SK-N-SH (cell line): ENCODE measurements around the gene TTC27. TPM values are rescaled to one million over a fixed set of nuclear protein-coding genes. Genes with fewer than 3 reads are reported as not detected.

ENCODE experiments used
- CTCF ChIA-PET: fragments of 300-600, 350-600 bp; formaldehyde crosslinking; extraction: SDS; loops from one replicate; lab custom pipeline; 2021; lab: Yijun Ruan, JAX
- POLR2A ChIA-PET: fragments of 350-600 bp; sonication (Branson Sonifier 250); formaldehyde crosslinking; extraction: SDS; loops from one replicate; lab custom pipeline; 2020; ENCODE audit warnings: antibody characterized with exemption, inconsistent platforms; lab: Yijun Ruan, JAX
- DNase-seq: peaks from one replicate; pipeline ENCODE4 v3.0.0; 2012
- H2AFZ ChIP-seq: fragments of 200-600 bp; sonication (generic); 2 replicates; pipeline ENCODE4 v1.8.1; 2016; ENCODE audit warnings: antibody characterized with exemption, mild to moderate bottlenecking, low read depth
- H3F3A ChIP-seq: fragments of 200-600 bp; sonication (generic); replicated peaks from 2 replicates; pipeline ENCODE3; 2016; ENCODE audit warnings: antibody characterized with exemption, mild to moderate bottlenecking; ENCODE audit not compliant: insufficient read depth
- H3K27ac ChIP-seq, 2 experiments: fragments of 200-500 bp in 1 of 2; fragments of 200-600 bp in 1 of 2; sonication (Bioruptor generic) in 1 of 2; sonication (generic), shearing (Covaris generic) in 1 of 2; 2 replicates each; pipeline versions ENCODE4 v1.5.1 to v1.6.1; 2014 to 2016; ENCODE audit warnings: low read depth in 2 of 2, inconsistent platforms in 1 of 2, low read length in 1 of 2, mild to moderate bottlenecking in 1 of 2, mixed read lengths in 1 of 2
- H3K27me3 ChIP-seq: fragments of 200-600 bp; sonication (generic), shearing (Covaris generic); 2 replicates; pipeline ENCODE4 v1.6.1; 2016; ENCODE audit warnings: mixed run types; ENCODE audit not compliant: insufficient read depth
- H3K36me3 ChIP-seq, 2 experiments: fragments of 200-500 bp in 1 of 2; fragments of 200-600 bp in 1 of 2; sonication (Bioruptor generic) in 1 of 2; sonication (generic) in 1 of 2; replicated peaks in 1 of 2; 2 replicates each; pipeline versions ENCODE3 to v1.5.1; 2014 to 2016; ENCODE audit warnings: low read length in 1 of 2, mild to moderate bottlenecking in 1 of 2; ENCODE audit not compliant: insufficient read depth in 2 of 2, control insufficient read depth in 1 of 2
- H3K4me1 ChIP-seq, 2 experiments: fragments of 200-500 bp in 1 of 2; fragments of 200-600 bp in 1 of 2; sonication (Bioruptor generic) in 1 of 2; sonication (generic), shearing (Covaris generic) in 1 of 2; 2 replicates each; pipeline versions ENCODE4 v1.5.1 to v1.6.1; 2014 to 2016; ENCODE audit warnings: low read depth in 1 of 2, low read length in 1 of 2, mixed run types in 1 of 2; ENCODE audit not compliant: insufficient read depth in 2 of 2, control insufficient read depth in 1 of 2
- H3K4me2 ChIP-seq: fragments of 200-600 bp; sonication (generic), shearing (Covaris generic); 2 replicates; pipeline ENCODE4 v1.6.1; 2017; ENCODE audit warnings: mixed run types
- H3K4me3 ChIP-seq, 2 experiments: fragments of 200-500 bp in 1 of 2; fragments of 200-600 bp in 1 of 2; sonication (Bioruptor generic) in 1 of 2; sonication (generic), shearing (Covaris generic) in 1 of 2; 2 replicates each; pipeline versions ENCODE4 v1.5.1 to v1.8.1; 2014 to 2016; ENCODE audit warnings: low read depth in 2 of 2, inconsistent platforms in 1 of 2, low read length in 1 of 2, mild to moderate bottlenecking in 1 of 2, mixed read lengths in 1 of 2, moderate library complexity in 1 of 2
- H3K79me2 ChIP-seq: fragments of 200-600 bp; sonication (generic); 2 replicates; pipeline ENCODE4 v1.8.1; 2017; ENCODE audit warnings: mild to moderate bottlenecking; ENCODE audit not compliant: insufficient read depth
- H3K9ac ChIP-seq: fragments of 200-600 bp; sonication (generic); 2 replicates; pipeline ENCODE4 v1.6.1; 2017; ENCODE audit warnings: mixed run types
- H3K9me2 ChIP-seq: fragments of 200-600 bp; sonication (generic); 2 replicates; pipeline ENCODE4 v1.6.1; 2017; ENCODE audit warnings: mixed run types
- H3K9me3 ChIP-seq: fragments of 200-600 bp; sonication (generic); 2 replicates; pipeline ENCODE4 v1.6.1; 2017; ENCODE audit warnings: mixed run types, mild to moderate bottlenecking, moderate library complexity
- H4K20me1 ChIP-seq: fragments of 200-600 bp; sonication (generic); 2 replicates; pipeline ENCODE4 v1.6.1; 2017; ENCODE audit warnings: mild to moderate bottlenecking, mixed run types; ENCODE audit not compliant: insufficient read depth
- CHD2 ChIP-seq: fragments of 150-350 bp; IDR thresholded peaks from 2 replicates; pipeline ENCODE4 v1.6.1; 2018; ENCODE audit warnings: low read length; ENCODE audit not compliant: partially characterized antibody
- EP300 ChIP-seq, 2 experiments: IDR thresholded peaks; 2 replicates each; pipeline versions ENCODE4 v1.4.0 to v1.6.1; 2012; ENCODE audit warnings: borderline replicate concordance in 1 of 2, low read depth in 1 of 2, low read length in 1 of 2
- FOXJ3 ChIP-seq: sonication (generic); formaldehyde crosslinking; IDR thresholded peaks from 2 replicates; pipeline ENCODE4 v1.5.1; 2020; ENCODE audit warnings: mild to moderate bottlenecking, missing genetic modification reagents
- FOXM1 ChIP-seq: IDR thresholded peaks from 2 replicates; pipeline ENCODE4 v1.4.0; 2012; ENCODE audit warnings: low read depth, mild to moderate bottlenecking
- GATA2 ChIP-seq: sonication (generic); formaldehyde crosslinking; IDR thresholded peaks from 2 replicates; pipeline ENCODE4 v1.5.0; 2020; ENCODE audit warnings: mild to moderate bottlenecking, missing genetic modification reagents
- IRF3 ChIP-seq: fragments of 150-350 bp; IDR thresholded peaks from 2 replicates; pipeline ENCODE4 v1.6.1; 2016; ENCODE audit warnings: mild to moderate bottlenecking, low read depth, low read length
- JUND ChIP-seq: IDR thresholded peaks from 2 replicates; pipeline ENCODE4 v1.4.0; 2012
- MXI1 ChIP-seq: IDR thresholded peaks from 2 replicates; pipeline ENCODE4 v1.6.1; 2012; ENCODE audit warnings: mild to moderate bottlenecking, low read depth, low read length, improper control_type of control experiment
- NRF1 ChIP-seq: IDR thresholded peaks from 2 replicates; pipeline ENCODE4 v1.6.1; 2012; ENCODE audit warnings: low read depth, mild to moderate bottlenecking, low read length
- RAD21 ChIP-seq: IDR thresholded peaks from 2 replicates; pipeline ENCODE4 v1.6.1; 2012; ENCODE audit warnings: mild to moderate bottlenecking, low read length
- RFX5 ChIP-seq: IDR thresholded peaks from 2 replicates; pipeline ENCODE4 v1.6.1; 2012; ENCODE audit warnings: mild to moderate bottlenecking, improper control_type of control experiment, low read length
- SIN3A ChIP-seq: IDR thresholded peaks from 2 replicates; pipeline ENCODE4 v1.6.1; 2012; ENCODE audit warnings: low read depth, mild to moderate bottlenecking, low read length, moderate library complexity, borderline replicate concordance
- TAF1 ChIP-seq: IDR thresholded peaks from 2 replicates; pipeline ENCODE4 v1.6.1; 2012; ENCODE audit warnings: low read depth, mild to moderate bottlenecking, low read length, moderate library complexity, borderline replicate concordance
- TEAD4 ChIP-seq: IDR thresholded peaks from 2 replicates; pipeline ENCODE4 v1.4.0; 2012; ENCODE audit warnings: mild to moderate bottlenecking, borderline replicate concordance; ENCODE audit not compliant: insufficient read depth
- USF1 ChIP-seq: IDR thresholded peaks from 2 replicates; pipeline ENCODE4 v1.4.0; 2012; ENCODE audit warnings: low read depth, borderline replicate concordance
- WGBS: methylation state at CpG from one replicate; pipeline ENCODE4 v1.1.6; 2017; ENCODE audit warnings: low lambda C conversion rate; 5-methylcytosine and 5-hydroxymethylcytosine counted together
- polyA plus RNA-seq, 3 experiments: library from polyadenylated mRNA; depleted of rRNA; stranded (reverse); fragments of >200 nt; gene quantifications; 2 replicates each; pipeline ENCODE4 v1.2.3, GENCODE V29; 2012
- TF ChIP-seq, protein P1 (sequence below): fragments of 200-600 bp; sonication (generic); IDR thresholded peaks from 2 replicates; pipeline ENCODE4 v1.6.1; 2017; ENCODE audit warnings: antibody characterized with exemption, mild to moderate bottlenecking, moderate library complexity

Gene TTC27
- polyA plus RNA-seq, 1 of the 3 experiments (the other 2 are of a cell fraction), result 14.4 TPM

DNA sequence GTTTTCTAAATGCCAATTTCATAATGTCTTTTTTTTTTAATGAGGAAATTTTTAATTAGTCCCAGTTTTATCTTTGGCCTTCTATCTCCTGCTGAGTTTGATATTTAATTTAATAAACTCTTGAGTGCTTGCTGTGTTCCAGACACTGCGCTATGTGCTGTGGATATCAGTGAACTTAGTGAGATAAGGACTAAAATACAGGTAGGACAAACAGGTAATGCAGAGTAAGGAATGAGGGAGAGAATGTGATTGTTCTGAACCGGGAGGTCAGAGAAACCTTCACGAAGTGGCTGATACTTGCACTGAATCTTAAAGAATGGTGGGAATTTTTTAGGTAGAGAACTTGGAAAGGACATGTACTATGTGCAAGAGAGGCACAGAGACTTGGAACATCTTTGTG is 28.2 kb downstream of the TTC27 start:
- DNase-seq, result no peak
- CTCF ChIA-PET, result no interaction called here
- 95% methylated on average over 3 of the region's 3 CpGs for WGBS

DNA sequence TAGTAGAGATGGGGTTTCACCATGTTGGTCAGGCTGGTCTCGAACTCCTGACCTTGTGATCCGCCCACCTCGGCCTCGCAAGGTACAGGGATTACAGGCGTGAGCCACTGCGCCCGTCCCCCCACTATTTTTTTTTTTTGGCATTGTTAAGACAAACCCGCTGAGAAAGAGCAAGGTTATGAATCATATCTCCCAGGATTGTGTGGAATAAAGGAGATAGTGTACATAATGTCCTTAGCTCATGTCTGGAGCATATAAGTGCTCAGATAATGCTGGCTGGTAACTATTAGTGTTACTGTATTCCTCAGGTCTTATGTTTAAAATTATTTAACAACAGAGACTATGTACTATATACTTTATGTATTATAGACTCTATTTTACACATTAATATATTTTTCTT is 36.0 kb downstream of the TTC27 start:
- POLR2A ChIA-PET, result no interaction called here
- Histone ChIP-seq H2AFZ (no peak overlapping the region), H3K4me1 (no peaks in the 10 kb centered on the region), H3K27ac (no peak overlapping the region), H3K27me3 (no peaks in the 10 kb centered on the region), H3K4me2 (no peak overlapping the region), H3K9me2 (no peaks in the 10 kb centered on the region), H3K4me3 (no peak overlapping the region), H3K9me3 (no peaks in the 10 kb centered on the region), H3K36me3 (peaks cover 2 to 25% of the 10 kb centered on the region in 2 experiments), H3K9ac (no peak overlapping the region), H3F3A (no peaks in the 10 kb centered on the region), H4K20me1 (no peaks in the 10 kb centered on the region), H3K79me2 (no peaks in the 10 kb centered on the region)
- TF ChIP-seq USF1 (no peak), RAD21 (no peak), FOXM1 (no peak), SIN3A (no peak), MXI1 (no peak), TAF1 (no peak)
- WGBS, result 94% methylated on average over 8 of the region's 8 CpGs
- no peak for DNase-seq
- CTCF ChIA-PET, result interaction anchor here (0.9 kb wide), 1 partner anchor 190 kb away, joined by 3 read pairs; no protein-coding TSS in a partner anchor

More for the DNA sequence above, 28.2 kb downstream of the TTC27 start:
- H3K9me2 ChIP-seq, result no peaks in the 10 kb centered on the region
- H3F3A ChIP-seq, result peaks cover 28% of the 10 kb centered on the region
- H3K9ac ChIP-seq, result no peak overlapping the region
- H3K27me3 ChIP-seq, result no peaks in the 10 kb centered on the region
- no peak overlapping the region for H2AFZ ChIP-seq
- H3K36me3 ChIP-seq, result peaks cover 1 to 36% of the 10 kb centered on the region in 2 experiments
- POLR2A ChIA-PET, result no interaction called here
- H3K27ac ChIP-seq, result no peak overlapping the region
- H3K79me2 ChIP-seq, result no peaks in the 10 kb centered on the region
- H3K4me2 ChIP-seq, result no peak overlapping the region
- peaks cover 0 to 6% of the 10 kb centered on the region in 2 experiments; a peak in 2 of 4 replicates for H3K4me1 ChIP-seq
- no peaks in the 10 kb centered on the region for H3K9me3 ChIP-seq
- H3K4me3 ChIP-seq, result no peak overlapping the region
- no peaks in the 10 kb centered on the region for H4K20me1 ChIP-seq
- TF ChIP-seq IRF3 (no peak), RAD21 (no peak), TEAD4 (no peak), MXI1 (no peak), USF1 (no peak), EP300 (IDR thresholded peaks at IDR 0.05; ENCODE audit: borderline replicate concordance in 1 of 2, low read depth in 1 of 2, low read length in 1 of 2) (no peak), FOXJ3 (no peak), GATA2 (CRISPR knock-in tag) (no peak), NRF1 (no peak), RFX5 (no peak), JUND (no peak), CHD2 (no peak)
- TF ChIP-seq, protein P1, sequence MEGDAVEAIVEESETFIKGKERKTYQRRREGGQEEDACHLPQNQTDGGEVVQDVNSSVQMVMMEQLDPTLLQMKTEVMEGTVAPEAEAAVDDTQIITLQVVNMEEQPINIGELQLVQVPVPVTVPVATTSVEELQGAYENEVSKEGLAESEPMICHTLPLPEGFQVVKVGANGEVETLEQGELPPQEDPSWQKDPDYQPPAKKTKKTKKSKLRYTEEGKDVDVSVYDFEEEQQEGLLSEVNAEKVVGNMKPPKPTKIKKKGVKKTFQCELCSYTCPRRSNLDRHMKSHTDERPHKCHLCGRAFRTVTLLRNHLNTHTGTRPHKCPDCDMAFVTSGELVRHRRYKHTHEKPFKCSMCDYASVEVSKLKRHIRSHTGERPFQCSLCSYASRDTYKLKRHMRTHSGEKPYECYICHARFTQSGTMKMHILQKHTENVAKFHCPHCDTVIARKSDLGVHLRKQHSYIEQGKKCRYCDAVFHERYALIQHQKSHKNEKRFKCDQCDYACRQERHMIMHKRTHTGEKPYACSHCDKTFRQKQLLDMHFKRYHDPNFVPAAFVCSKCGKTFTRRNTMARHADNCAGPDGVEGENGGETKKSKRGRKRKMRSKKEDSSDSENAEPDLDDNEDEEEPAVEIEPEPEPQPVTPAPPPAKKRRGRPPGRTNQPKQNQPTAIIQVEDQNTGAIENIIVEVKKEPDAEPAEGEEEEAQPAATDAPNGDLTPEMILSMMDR, result no peak
